GM12865 (cell line): ENCODE measurements around the gene ZBTB20.

Experiments
- DNase-seq: peaks from one replicate; pipeline ENCODE4 v3.0.0; 2010; ENCODE audit warnings: low read depth
- H3K4me3 ChIP-seq: 2 replicates; pipeline ENCODE4 v1.5.1; 2011; ENCODE audit warnings: mild to moderate bottlenecking, low read depth, low read length, control low read depth
- TF ChIP-seq, protein P1 (sequence below): IDR thresholded peaks from 2 replicates; pipeline ENCODE4 v1.5.1; 2011; ENCODE audit warnings: low read length, control low read depth, low read depth, inconsistent platforms; ENCODE audit not compliant: insufficient read depth; ENCODE audit errors: missing control alignments

The ZBTB20 gene

DNA sequence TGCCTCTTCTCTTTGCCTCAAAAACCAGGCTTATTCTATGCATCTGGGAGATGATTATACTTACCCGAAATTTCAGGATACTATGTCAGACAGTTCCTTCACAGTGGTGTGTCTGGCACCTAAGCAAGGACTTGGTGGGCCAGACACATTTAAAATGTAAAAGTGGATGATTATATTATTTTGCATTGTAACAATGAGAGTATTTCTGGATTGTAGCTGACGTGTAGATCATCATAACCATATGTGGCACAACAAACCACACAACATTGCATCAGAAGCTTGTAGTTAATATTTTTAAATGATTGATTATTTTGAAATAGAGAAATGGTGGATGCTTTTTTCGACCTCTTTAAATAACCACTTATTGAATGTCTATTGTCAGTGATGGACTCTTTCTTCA is 744.2 kb downstream of the ZBTB20 start:
- no peak overlapping the region for H3K4me3 ChIP-seq
- no peak for DNase-seq
- TF ChIP-seq, protein P1, sequence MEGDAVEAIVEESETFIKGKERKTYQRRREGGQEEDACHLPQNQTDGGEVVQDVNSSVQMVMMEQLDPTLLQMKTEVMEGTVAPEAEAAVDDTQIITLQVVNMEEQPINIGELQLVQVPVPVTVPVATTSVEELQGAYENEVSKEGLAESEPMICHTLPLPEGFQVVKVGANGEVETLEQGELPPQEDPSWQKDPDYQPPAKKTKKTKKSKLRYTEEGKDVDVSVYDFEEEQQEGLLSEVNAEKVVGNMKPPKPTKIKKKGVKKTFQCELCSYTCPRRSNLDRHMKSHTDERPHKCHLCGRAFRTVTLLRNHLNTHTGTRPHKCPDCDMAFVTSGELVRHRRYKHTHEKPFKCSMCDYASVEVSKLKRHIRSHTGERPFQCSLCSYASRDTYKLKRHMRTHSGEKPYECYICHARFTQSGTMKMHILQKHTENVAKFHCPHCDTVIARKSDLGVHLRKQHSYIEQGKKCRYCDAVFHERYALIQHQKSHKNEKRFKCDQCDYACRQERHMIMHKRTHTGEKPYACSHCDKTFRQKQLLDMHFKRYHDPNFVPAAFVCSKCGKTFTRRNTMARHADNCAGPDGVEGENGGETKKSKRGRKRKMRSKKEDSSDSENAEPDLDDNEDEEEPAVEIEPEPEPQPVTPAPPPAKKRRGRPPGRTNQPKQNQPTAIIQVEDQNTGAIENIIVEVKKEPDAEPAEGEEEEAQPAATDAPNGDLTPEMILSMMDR, result no peak

- DNase-seq, result no peak
- TF ChIP-seq, protein P1, result no peak
- H3K4me3 ChIP-seq, result no peak overlapping the region
Observed at GRCh38 chr3:114401346-114401745, 745.7 kb downstream of the ZBTB20 start.

- TF ChIP-seq, protein P1, result no peak
- no peak overlapping the region for H3K4me3 ChIP-seq
- no peak for DNase-seq
Observed at GRCh38 chr3:114400371-114400770, 746.7 kb downstream of the ZBTB20 start.

GRCh38 chr3:114394551-114394950 is 752.5 kb downstream of the ZBTB20 start:
- DNase-seq, result no peak
- no peak overlapping the region for H3K4me3 ChIP-seq
- TF ChIP-seq, protein P1, result no peak

DNA sequence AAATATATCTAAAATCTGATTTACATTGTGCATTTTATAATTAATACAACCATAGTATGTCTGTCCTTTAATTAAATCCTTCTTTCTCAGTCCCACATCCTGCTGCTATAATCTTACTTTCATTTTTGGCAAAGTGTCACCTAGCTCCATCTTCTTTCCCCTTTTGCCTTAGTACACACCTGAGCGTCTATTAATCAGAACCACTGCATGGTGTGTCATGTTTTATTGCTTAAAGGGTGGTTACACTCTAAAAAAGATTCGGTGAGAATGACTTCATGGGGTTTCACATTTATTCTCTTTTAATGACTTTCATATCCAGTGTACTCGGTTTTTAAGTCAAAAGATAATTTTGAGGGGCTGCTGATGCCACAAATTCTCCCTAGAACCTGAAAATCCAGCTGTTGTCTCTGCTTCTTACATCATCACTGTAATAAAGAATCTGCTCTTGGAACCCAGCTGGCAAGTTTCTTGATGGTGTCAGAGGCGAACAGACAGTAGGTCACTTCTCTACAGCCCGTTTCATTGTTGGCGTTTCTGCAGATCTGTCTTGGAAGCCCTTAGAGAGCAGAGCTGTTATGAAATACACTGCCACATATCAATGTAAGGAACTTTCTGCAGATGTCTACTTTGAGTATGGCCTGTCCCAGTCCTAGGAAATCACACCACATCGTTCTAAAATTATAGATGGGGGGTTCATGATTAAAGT is 753.6 kb downstream of the ZBTB20 start:
- TF ChIP-seq, protein P1, result no peak
- no peak for DNase-seq
- H3K4me3 ChIP-seq, result no peak overlapping the region

- no peak overlapping the region for H3K4me3 ChIP-seq
- no peak for DNase-seq
Observed at GRCh38 chr3:114392831-114393230, 754.3 kb downstream of the ZBTB20 start.

More at GRCh38 chr3:114392831-114393230, 754.3 kb downstream of the ZBTB20 start:
- TF ChIP-seq, protein P1, result no peak
